GM12801 (cell line): Measurements from ENCODE around the gene VGLL4.

ENCODE experiments used
- CTCF ChIP-seq: IDR thresholded peaks from one replicate; pipeline ENCODE4 v1.5.1; 2011; ENCODE audit warnings: control low read depth; ENCODE audit not compliant: insufficient read length; ENCODE audit errors: extremely low read depth

VGLL4 gene

DNA sequence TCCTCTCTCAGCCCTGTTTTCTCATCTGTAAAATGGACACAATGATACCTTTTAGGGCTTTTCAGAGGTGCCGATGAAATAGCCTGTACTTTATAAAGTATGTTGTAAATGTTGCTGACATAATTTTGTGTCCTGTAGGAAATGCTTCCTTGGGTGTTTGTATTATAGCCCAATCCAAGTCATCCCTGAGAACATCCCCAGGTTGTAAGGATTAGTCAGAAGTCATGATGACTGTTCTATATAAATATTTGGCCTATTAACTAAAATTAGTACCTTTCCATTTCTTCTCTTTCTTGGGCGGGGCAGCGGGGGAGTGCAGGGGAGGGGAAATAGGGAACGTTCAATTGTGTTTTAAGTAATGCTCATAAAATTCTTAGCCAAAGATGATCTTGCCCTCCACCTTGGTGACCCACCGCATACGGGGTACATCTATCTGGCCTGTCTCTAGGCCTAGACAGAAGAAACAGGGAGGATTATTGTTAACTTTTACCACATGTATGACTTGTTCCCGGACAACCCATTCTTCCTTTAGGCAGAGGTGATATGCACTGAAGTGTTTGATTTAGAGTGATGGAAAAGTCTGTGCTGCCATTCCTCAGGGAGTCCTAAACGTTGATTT, 120.7 kb downstream of the VGLL4 start:
- TF ChIP-seq CTCF, result no peak

DNA sequence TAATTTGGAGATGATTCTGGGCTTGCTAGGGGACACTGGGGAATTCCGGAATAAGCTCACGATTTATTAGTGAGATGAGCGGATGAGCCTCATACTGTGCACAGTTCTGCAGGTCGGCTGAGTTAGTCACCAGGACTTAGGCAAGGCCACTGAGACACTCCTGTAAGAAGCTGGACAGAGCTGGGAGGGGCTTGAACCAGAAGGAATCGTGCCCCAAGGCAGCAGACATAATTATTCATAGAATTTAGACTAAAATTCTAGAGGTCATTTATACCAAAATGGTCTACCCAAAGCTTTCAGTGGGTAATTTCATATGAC, 121.4 kb downstream of the VGLL4 start:
- TF ChIP-seq CTCF, result no peak

- TF ChIP-seq CTCF, result no peak
Measured at GRCh38 chr3:11521167-11521566, 122.5 kb downstream of the VGLL4 start.

DNA sequence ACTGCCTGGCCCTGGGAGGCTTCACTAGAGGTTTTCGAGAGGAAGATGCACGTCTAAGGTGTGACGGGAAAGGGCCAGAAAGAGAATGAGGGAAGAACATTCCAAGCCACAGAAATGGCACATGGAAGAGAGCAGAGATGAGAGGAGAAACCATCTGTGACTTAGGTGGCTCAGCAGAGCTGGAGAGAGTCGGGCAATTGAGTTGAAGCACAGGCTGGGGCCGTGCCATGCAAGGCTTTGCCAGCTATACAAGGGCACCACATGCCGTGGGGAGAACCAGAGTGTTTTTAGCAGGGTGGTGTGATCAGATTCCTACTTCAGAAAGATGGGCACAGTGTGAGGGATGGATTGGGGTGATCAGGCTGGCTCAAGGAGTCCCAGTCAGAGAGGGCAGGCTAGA, 126.1 kb downstream of the VGLL4 start:
- TF ChIP-seq CTCF, result no peak

DNA sequence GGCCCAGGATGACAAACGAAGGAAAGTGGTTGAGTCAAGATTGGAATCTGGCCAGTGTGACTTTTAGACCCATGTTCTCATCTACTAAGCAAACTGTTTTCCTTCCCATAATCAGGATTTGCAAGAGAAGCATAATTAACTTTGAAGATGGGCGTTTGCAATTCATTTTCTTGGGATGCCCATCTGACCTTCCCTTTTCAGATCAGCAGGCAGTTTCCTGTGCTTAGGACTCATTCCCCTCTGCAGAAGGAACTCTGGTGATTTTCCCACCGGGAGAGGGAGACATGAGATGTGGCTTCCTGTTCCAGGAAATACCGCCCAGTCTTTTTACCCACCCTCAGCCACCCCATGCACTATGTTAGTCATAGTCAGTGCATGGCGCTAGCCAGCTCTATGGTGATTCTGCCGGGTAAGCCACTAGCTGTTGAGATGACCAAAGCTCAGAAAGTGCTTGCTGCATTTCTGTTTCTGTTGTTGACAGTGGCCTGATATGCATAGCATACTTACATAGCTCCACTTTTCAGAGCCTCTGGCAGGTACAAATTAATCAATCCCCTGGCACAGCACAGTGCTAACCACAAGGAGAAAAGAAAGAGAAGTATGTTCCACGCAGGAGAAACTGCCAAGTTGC, 129.4 kb downstream of the VGLL4 start:
- TF ChIP-seq CTCF, result no peak

GRCh38 chr3:11513817-11514135, 129.9 kb downstream of the VGLL4 start:
- no peak for TF ChIP-seq CTCF

GRCh38 chr3:11510356-11510755, 133.4 kb downstream of the VGLL4 start:
- no peak for TF ChIP-seq CTCF
